GM21423 (cell line): ENCODE measurements around the gene LPCAT1.

ENCODE experiments used
- ATAC-seq: cut with Tn5 transposase; IDR thresholded peaks from one replicate; pipeline ENCODE4 v1.9.1; 2021; ENCODE audit warnings: mild to moderate bottlenecking, moderate library complexity; ENCODE audit not compliant: unreplicated experiment

LPCAT1 gene

DNA sequence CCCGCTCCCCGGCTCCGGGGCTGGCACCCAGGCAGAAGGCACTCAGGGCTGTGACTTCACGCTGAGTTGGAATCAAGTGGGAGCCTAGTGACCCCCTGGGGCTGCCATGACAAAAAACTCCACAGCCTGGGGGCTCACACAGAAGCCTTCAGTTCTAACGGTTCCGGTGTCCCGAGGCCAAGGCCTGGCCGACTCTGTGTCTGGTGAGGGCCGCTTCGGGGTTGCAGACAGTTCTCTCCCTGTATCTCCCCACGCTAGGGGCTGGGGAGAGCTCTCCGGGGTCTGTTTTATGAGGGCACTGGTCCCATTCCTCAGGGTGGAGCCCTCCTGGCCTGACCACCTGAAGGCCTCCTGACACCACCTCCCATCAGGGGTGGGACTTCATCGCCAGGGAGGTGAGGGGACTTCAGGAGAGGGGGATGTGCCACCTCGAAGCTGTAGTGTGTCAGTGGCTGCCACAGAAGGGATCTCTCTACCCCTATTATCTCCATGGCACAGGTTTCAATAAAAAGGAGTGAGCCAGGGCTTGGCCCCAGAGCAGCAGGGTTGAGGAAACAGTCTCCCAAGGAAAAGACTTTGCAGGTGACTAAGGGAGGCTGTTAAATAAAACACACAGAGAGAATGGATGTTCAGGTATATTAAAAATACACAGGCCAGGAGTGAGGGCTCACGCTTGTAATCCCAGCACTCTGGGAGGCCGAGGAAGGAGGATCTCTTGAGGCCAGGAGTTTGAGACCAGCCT is 77.0 kb downstream of the LPCAT1 start:
- no peak for ATAC-seq

DNA sequence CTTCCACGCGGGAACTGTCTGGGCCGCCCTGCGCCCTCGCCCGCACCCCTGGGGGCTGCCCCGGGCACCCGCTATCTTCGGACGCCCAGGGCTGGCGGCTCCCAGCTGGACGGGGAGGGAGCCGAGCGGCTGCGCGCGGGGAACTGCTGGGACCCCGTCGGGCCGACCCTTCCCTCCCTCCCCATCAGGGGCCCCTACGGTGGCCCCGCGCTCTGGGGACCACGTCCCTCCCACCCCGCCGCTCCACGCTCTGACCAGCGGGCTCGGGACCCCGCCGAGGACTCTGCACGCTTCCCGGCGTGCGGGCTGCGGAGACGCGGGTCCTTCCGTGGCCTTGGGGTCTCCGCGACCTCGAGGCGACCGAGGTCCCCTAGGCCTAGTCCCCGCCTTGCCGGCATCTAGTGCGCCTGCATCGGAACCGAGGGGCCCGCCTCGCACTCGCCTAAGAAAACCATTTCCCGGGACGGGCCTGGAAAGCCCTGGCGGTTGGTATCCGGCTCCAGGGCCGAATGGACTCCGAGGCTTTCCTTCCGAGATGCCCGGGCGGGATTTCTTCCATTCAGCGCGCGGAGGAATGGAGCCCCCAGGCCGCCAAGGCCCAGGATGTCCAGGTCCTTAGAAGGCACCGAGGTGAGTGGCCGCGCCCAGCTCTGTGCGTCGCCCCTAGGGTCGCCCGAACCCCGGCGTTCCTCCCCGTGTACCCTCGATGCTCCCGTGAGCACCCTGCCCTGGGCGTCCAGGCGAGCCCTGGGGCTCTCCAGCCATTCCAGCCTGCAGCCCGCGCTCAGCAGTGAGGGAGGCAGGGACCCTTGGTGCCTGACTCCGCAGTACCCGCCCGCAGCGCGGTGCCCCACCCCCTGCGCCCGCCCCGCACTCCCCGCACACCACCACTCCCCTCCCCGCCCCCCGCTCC is 77.8 kb downstream of the LPCAT1 start:
- no peak for ATAC-seq

DNA sequence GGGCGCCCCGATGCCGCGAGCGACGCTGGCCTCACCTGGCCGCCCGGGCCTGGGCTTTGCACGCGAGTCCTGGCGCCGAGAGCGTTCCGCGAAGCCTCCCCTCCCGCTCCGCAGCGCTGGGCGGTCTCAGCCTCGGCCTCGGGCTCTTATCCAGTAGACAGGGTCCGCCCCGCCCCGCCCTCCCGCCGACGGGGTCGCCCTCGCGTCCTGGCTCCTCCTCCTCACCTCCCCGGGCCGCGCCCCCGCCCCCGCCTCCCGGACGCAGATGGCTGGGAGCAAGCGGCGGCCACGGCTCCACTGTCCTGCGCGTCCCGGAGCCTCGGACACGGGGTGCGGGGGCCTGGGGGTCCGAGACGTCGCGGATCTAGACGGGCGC is 78.5 kb downstream of the LPCAT1 start, which contains the start of gene SLC6A3:
TSS of gene SLC6A3 (minus strand) at position 128 of the 376 bp plus-strand sequence. CDS start 2,243 bp downstream, outside the sequence.
- ATAC-seq = no peak

DNA sequence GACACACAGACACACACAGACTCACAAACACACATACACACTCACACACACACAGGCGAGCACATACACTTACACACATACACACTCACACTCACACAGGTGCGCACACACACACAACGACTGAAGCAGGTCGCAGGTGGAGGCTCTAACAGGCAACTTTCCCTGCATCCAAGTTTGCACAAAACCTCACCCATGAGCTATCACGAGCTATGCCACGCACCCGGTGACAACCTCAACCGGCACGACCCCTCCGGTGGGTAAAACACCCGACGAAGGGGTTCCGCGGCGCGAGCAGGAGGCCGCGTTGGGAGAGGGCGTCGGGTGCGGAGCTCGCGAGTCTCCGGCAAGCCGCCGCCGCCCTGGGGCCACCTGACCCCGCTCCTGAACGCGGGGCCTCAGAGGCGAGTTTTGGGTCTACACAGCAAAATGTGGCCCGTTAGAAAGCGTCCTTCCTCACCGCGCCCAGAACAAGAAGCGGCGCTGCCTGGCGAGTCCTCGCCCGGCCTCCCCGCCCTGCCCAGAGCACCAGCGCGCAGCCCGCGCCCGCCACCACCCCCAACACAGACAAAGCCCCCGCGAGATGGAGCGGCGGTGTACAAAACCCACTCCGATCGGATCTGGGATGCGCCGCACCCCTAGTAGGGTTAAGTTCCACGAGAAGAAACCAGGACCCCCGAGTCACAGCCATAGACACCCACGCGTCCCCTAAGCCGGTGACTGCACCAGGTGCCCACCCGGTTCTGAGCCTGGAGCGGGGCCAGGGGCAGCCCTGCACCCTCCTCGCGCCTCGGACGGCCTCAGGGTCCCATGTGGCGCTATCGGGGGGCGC is 79.2 kb downstream of the LPCAT1 start:
- ATAC-seq = no peak

DNA sequence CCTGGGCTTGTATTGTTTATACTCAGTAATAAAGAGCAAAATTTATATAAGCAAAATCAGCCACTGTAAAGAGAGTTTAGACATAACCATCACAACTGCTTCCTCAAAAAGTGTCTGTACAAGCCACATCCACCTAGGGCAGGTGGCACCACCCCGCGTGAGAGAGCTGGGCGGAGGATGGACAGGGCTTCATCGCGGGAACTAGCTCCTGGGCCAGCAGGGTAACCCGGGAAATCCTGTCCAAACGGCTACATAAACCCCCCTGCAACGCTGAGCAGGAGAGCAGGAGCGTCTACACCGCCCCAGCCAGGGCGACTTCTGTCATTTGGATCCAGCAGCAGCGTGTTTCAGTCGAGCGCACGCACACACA is 79.8 kb downstream of the LPCAT1 start:
- ATAC-seq = no peak

DNA sequence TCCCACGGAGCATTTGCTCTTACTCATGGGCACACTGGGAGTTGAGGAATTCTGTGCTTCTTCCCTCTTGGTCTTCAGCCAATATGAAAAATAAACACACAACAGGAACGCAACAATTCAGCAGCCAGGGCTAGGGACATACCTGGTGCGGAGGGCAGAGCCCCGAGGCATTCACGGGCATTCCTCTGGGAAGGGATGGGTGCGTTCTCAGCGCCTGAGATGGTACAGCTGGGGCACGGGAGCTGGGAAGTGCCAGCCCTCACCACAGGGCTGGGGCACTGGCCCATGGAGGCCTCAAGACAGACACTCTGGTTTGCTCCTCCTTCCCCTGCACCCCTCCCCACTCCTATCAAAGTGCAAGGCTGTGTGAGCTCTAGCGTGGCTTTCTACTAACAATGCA is 80.6 kb downstream of the LPCAT1 start:
- no peak for ATAC-seq

DNA sequence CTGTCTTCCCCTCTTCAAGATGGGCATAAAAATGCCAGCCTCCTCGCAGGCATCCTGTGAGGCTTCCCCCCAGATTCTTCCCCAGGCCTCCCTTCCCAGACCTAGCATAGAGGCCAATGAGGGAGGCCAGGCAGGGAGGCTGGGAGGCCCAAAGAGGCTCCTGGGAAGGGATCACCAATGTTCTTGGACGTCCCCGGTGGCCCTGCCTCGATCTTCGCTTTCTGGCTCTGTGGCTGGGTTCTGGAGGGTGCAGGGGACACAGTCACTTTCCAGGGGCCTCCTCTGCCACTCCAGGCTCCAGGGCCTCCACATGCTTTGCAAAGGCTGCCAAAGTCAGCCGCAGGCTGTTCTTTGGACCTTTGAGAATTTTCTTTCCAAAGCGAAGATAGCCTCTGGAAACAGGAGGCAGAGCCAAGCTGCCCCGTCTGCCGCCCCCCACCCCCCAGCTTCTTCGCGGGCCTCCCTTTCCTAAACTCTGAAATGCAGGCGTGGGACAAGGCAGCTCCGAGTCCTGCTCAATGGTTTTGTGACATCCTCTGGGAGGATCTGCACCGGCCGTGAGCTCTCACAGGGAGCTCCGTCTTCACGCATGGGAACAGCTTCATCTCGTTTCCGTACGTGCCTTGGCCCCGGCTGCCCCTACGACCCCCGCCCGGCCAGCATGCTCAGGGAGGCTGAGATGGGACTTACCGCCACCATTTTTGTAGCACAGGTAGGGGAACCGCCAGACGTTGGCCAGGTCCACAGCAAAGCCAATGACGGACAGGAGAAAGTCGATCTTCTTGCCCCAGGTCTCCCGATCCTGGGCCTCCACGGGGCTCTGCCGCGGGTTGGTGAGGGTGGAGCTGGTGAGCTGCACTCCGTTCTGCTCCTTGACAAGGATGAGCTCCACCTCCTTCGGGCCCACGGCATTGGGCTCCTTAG is 81.3 kb downstream of the LPCAT1 start:
- no peak for ATAC-seq

DNA sequence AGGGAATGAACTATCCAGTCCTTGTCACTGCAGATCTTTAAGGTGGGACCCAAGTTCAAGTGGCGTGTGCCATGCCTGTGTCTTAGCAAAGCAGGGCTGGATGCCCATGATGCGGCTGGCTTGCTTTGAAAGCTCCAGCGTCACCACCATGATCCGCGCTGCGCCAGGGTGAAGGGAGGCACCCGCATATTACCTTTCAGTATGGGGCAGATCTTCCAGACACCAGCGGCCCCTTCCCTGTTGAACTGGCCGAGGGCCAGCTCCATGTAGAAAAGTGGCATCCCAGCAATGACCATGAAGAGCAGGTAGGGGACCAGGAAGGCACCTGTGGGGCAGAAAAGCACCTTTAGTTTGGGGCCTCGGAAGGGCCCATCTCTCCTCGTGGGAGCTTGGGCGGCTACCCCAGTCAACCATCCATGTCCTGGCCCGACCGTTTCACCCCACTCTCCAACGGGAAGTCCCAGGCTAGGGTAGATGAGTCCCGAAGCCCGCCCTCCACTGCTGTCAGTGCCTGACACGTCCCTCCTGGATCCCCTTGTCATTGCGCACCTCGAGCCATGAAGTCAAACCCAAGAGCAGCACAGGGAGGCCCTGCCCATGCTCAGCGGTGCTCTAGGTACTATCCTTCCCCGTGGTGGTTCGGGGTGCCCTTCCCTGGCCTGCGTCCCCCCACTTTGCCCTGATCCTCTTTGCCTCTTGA is 82.4 kb downstream of the LPCAT1 start:
- ATAC-seq = no peak

DNA sequence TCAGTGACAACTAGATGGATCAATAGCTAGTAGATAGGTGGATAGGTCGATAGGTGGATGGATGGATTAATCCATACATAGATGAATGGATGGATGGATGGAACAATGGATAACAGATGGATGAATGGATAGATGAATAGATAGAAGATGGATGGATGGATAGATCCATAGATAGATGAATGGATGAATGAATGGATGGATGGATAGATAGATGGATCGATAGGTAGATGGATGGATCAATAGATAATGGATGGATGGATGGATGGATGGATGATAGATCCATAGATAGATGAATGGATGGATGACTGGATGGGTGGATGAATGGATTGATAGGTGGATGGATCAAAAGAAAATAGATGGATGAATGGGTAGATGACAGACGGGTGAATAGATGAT is 83.7 kb downstream of the LPCAT1 start:
- no peak for ATAC-seq

DNA sequence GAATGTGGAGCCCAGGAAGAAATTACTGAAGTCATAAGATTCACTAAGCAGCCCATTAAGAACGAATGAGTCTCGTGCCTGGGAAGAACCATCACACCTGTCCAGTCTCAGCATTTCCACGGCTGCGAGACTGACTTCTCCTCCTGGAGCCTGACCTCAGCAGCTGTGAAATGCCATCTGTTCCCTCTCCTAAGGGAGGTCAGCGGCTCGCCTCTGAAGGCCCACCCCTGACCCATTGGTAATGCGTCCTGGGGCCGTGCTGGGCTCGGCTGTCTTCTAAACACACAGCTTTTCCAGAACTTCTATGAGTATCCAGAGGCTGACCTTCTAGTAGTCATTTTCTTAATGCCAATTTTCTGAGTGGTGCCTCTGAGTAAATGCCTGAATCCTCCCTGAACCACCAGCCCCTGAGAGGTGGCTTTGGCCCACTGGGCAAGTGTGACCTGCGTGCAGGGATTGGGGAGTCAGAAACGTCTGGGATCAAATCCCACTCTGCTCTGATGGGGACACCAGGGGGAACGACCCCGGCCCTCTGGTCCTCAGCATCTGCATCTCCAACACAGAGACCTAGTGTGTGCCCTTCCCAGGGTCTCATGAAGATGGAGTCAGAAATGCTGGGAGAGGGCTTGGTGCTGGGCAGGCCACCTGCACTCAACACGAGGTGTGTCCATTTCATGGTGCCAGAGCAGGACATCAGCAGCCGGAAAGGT is 84.2 kb downstream of the LPCAT1 start:
- ATAC-seq = no peak

DNA sequence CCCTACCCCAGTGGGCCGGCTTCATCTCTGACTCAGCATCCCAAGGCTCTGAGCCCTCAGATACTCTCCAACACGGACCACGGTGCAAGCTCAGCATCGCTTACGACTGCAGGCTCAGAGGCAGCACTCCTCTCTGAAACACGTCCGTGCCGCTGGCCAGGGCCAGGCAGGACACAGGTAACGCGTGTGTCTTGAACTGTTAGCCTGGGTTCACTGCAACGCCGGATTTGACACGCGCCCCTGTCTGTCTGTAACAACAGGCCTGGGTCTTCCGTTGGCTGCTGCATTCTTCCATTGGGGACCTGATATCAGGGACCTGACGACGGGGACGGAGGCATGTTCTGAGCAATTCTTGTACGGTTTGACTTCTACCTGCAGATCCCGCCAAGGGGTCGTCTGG is 84.9 kb downstream of the LPCAT1 start:
- no peak for ATAC-seq

DNA sequence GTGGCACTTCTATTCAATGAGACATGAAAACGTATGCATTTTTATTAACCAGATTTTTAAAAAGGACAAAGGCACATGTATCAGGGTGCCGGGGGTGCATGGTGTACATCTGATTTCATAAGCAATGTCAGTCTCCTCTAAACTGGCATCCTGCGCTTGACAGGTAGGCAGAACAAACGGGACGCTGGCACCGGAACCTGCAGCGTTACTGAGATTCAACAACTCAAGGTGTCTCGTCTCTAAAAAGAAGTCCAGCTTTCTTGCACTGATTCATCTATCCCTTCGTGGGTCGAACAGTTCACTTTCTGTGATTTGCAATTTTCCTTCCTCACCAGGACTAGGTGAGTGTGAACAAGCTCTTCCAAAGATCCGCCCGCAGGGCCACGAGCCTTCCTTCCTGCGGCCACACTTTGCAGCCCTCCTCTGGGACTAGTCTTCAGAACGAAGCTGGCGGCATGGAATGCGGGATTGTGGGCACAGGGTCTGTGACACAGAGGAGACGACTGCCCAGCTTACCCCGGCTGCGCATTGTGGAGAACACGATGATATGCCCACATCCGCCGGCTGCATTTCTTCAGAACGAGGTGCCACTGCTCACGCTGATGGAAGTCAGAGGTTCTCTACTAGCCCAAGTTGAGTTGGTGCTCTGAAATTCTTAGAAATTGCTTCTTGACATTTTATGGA is 85.7 kb downstream of the LPCAT1 start:
- no peak for ATAC-seq

DNA sequence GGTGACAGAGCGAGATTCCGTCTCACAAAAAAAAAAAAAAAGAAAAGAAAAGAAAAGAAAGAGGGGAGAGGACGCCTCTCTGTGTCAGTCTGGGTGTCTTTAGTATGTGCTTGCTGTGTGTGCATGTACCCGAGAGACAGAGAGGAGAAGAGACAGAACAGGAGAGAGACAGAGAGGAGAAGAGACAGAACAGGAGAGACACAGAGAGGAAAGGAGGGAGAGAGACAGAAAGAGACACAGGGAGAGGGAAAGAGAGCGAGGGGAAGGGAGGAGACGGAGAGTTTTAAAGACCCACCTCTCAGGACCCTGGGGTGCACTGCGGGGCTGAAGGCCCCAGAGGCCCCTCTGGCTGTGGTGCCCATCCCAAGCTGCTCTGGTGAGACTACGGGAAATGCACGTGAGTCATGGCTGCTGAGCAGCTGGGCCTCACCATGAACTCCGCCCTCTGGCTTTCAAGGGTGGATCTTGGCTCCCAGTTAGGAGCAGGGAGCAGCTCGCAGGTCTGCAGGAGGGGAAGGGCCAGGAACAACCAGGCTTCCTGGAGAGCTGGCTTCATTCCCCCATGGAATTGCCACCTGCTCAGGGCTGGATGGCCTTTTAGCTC is 86.4 kb downstream of the LPCAT1 start:
- ATAC-seq = no peak

DNA sequence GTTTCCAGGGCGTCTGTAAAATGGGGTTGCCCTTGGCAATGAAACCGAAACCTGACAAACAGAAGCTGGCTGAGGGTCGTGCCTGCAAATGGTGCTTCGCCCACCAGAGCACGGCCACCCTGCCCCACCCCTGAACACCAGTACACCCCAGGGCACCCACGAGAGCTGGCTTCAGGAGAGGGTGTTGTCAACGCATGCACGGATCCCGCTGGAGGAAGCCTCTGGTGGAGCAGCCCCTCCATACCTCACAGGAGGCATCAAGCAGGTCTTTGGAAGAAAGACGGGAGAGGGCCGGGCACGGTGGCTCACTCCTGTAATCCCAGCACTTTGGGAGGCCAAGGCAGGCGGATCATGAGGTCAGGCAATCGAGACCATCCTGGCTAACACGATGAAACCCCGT is 87.1 kb downstream of the LPCAT1 start:
- ATAC-seq = no peak

DNA sequence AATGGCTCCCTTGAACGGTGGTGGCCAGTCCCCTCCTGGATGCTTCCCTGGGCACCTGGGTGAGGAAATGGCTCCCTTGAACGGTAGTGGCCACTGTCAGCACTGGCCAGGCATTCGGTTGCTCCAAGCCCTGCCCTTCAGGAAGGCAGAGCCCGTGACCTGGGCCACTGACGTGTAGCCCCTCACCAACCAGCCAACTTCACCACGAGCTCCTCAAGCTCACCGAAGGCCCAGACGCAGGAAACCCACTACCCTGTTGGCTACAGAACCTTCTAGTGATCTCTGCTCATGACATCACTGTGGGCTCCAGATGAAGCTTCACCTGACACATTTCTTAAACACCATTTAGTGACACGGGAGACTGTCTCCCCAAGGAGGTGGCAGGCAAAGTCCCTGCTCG is 87.7 kb downstream of the LPCAT1 start:
- no peak for ATAC-seq

DNA sequence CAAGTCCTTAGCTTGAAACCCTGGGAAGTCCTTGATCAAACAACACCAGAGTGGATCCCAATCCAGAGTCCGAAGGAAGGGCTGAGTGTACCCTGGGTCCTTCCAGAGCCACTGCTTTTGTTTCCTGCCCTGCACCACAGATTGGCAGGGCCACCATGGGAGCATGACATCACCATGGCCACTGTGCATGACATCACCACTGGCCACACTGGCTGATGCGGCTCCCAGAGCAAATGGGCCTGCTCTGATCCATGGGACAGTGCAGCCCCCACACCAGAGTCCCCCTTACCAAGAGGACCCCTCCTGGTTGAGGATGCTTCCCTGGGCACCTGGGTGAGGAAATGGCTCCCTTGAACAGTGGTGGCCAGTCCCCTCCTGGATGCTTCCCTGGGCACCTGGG is 88.4 kb downstream of the LPCAT1 start:
- no peak for ATAC-seq

DNA sequence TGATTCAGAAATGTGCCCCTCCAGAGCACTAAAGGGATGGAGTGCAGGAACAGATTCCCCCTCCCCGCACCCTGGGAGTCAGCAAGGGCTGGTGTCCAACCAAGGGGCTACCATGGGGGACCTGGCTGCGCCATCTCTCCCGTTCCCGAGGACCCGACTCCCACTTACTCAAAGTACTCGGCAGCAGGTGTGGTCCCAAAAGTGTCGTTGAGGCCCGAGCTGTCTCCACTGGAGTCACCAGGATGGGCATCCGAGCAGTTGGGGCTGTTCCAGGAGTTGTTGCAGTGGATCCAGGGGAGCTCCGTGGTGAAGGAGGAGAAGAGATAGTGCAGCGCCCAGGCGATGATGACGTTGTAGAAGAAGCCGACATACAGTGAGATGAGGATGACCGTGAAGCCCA is 91.5 kb downstream of the LPCAT1 start:
- ATAC-seq = no peak

DNA sequence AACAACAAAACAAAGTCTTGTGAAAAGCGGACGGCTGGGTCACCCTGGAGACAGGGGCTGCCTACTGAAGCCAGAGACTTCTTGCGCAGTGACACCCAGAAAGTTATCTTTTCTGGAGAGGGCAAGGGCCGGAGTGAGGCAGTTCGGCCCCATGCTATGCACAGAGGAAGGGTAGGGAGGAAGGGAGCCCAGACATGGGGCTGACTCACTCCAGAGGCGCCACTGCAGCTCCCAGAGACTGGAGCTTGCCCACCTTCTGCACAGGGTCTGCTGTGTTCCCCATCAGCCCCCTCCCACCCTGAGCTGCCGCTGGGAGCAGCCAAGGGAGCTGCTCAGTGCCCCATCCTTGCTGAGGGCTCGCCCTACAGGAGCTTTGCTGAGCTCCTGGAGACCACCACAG is 91.9 kb downstream of the LPCAT1 start:
- no peak for ATAC-seq
